Measurements from ENCODE around the gene UGT1A6. TPM values are rescaled to one million over a fixed set of nuclear protein-coding genes. Genes with fewer than 3 reads are reported as not detected.

UGT1A6 gene
- total RNA-seq, 2 donors from 2014 or later: 4.4 to 5.5 TPM

- no peak for DNase-seq
- H3K27ac ChIP-seq: no peak within 1 kb of the TSS
- no peak within 1 kb of the TSS for H3K9ac ChIP-seq (ENCODE audit: low read depth in 2 of 2, low read length in 2 of 2)
- no peaks in the 10 kb centered on the region for H3K36me3 ChIP-seq
- no peaks in the 10 kb centered on the region for H3K4me1 ChIP-seq
- no peak for TF ChIP-seq CTCF (IDR thresholded peaks at IDR 0.05)
- intact Hi-C loops (cut with DNase I): no loop called here
- H3K27me3 ChIP-seq: no peaks in the 10 kb centered on the region
- H3K4me3 ChIP-seq: no peak within 1 kb of the TSS
- H3K9me3 ChIP-seq: no peaks in the 10 kb centered on the region
Measured at GRCh38 chr2:233671290-233672161, 21.2 kb upstream of the UGT1A6 start, which contains the start of gene UGT1A9. Gene UGT1A9, plus strand, starts transcription at chr2:233671898. Its CDS starts 37 bp downstream, at chr2:233671935.

GRCh38 chr2:233672886-233673285, 19.8 kb upstream of the UGT1A6 start:
- Histone ChIP-seq H3K9me3 (no peaks in the 10 kb centered on the region), H3K27me3 (no peaks in the 10 kb centered on the region), H3K4me1 (no peaks in the 10 kb centered on the region), H3K27ac (no peak overlapping the region), H3K9ac (ENCODE audit: low read depth in 2 of 2, low read length in 2 of 2) (no peak overlapping the region), H3K36me3 (no peaks in the 10 kb centered on the region), H3K4me3 (no peak overlapping the region)
- no peak for TF ChIP-seq CTCF (IDR thresholded peaks at IDR 0.05)
- no peak for DNase-seq
- intact Hi-C loops (cut with DNase I): no loop called here

- Histone ChIP-seq H3K27me3 (no peaks in the 10 kb centered on the region), H3K4me3 (no peak overlapping the region), H3K36me3 (no peaks in the 10 kb centered on the region), H3K9me3 (no peaks in the 10 kb centered on the region), H3K4me1 (no peaks in the 10 kb centered on the region), H3K9ac (ENCODE audit: low read depth in 2 of 2, low read length in 2 of 2) (no peak overlapping the region), H3K27ac (no peak overlapping the region)
- no peak for DNase-seq
- intact Hi-C loops (cut with DNase I): no loop called here
- no peak for TF ChIP-seq CTCF (IDR thresholded peaks at IDR 0.05)
Measured at GRCh38 chr2:233673896-233674295, 18.8 kb upstream of the UGT1A6 start.

GRCh38 chr2:233674314-233674713, 18.4 kb upstream of the UGT1A6 start:
- Histone ChIP-seq H3K4me3 (no peak overlapping the region), H3K27ac (no peak overlapping the region), H3K4me1 (no peaks in the 10 kb centered on the region), H3K9ac (ENCODE audit: low read depth in 2 of 2, low read length in 2 of 2) (no peak overlapping the region), H3K9me3 (no peaks in the 10 kb centered on the region), H3K27me3 (no peaks in the 10 kb centered on the region), H3K36me3 (no peaks in the 10 kb centered on the region)
- TF ChIP-seq CTCF (IDR thresholded peaks at IDR 0.05): no peak
- intact Hi-C loops (cut with DNase I): no loop called here
- DNase-seq: no peak

- no peak overlapping the region for H3K4me3 ChIP-seq
- no peak for TF ChIP-seq CTCF (IDR thresholded peaks at IDR 0.05)
- intact Hi-C loops (cut with DNase I): no loop called here
- H3K27me3 ChIP-seq: no peaks in the 10 kb centered on the region
- H3K27ac ChIP-seq: no peak overlapping the region
- H3K4me1 ChIP-seq: no peaks in the 10 kb centered on the region
- H3K9ac ChIP-seq (ENCODE audit: low read depth in 2 of 2, low read length in 2 of 2): no peak overlapping the region
- no peaks in the 10 kb centered on the region for H3K9me3 ChIP-seq
- H3K36me3 ChIP-seq: no peaks in the 10 kb centered on the region
- DNase-seq: no peak
Measured at GRCh38 chr2:233674995-233675394, 17.7 kb upstream of the UGT1A6 start.

All from colonic mucosa (tissue), 4 donors.